ENCODE measurements around the gene MRPS27.
A peak's percentile ranks its signal among the peaks of the same experiment; 100 is the strongest.

Gene MRPS27

DNA sequence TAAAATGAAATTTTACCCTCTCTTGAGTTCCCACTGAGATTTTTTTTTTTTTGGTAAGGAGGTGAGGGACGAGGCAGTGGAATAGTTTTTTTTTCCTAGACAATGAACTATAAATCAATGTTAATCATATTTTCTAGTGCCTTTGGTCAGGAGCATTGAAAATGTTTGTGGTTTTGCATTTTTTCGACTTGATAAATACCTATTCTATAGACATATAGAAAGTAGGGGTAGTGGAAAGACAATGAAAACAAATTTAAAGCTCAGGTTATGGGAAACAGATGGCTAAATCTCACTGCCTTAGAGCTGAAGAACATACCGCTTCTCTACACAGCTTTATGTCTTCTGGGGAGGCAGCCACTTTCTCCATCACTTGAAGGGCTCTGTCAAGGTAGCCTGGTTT is 94.3 kb downstream of the MRPS27 start:
- no peak for DNase-seq

- no peak for DNase-seq
These were observed 95.0 kb downstream of the MRPS27 start for GRCh38 chr5:72224946-72225463.

DNA sequence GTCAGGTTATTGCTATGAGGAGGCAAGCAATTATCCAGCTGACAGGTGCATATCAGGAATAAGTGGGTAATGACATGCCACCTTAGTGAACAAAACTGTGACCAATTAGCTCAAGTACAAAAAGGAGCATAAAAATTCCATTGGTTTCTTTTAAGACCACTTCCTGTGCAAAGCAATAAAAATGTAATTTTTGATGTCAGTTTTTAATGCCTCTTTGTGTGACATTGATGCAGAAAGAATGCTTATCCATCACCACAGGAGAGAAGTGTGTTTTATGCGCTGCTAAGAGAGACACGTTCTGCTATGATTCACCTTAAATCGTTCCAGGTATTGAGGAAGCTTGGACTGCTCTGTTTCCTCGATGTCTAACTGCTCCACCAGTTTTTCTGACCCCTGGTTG is 96.7 kb downstream of the MRPS27 start:
- DNase-seq, result no peak

DNA sequence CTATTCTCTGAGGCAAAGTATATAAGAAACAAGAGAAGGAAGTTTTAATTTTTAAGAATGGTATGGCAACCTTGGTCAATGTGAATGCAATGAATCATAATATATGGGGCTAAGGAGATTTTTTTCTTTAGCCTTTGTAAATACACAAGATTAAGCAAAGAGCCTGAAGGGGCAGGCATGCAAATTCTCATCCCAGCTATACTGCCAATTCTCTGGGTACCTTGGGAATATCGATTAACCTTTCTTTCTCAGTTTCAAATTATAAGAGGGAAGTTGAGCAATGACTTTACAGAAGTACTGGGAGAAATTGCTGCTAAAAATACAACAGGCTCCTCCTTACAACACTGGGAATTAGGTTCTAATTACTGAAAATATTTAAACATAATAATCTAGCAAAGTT is 97.5 kb downstream of the MRPS27 start:
- no peak for DNase-seq

GRCh38 chr5:72221541-72221940 is 98.5 kb downstream of the MRPS27 start:
- no peak for DNase-seq

DNA sequence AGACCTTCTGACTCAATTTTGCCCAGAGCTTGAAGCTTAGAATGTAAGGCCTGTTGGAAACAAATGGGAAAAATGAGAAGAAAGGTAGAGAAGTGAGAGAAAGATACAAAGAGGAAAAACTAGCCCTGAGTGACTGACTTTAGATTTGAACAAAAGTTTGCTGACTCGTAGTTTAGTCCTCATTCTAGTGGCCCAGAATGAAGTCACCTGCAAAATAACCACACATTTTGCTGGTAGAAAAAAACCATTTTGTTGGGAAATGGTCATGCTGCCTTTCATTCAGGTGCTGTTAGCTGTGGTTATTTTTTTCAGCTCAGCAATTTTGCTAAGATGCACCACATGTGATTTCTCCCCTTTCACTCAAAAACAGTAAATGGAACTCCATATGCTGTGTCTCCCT is 98.9 kb downstream of the MRPS27 start:
- no peak for DNase-seq

DNA sequence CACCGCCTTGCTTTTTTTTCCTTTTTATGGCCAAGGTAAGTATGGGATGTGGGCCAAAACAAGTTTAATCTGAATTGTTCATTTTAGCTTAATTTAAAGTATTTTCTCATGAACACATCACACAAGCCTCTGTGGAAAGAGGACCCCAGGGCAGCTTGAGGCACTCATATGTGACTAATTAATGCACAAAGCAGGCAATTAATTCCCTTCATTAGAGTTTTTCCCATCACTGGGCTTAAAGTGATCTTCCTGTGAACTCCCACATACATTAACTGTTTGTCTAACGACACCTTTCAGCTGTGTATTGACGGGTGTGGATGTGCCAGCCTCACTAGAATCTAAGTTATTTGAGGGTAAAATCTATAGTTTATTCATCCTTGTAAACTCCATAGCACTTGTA is 103.3 kb downstream of the MRPS27 start:
- no peak for DNase-seq

- DNase-seq, result no peak
These were observed 105.9 kb downstream of the MRPS27 start for GRCh38 chr5:72214168-72214567.

DNA sequence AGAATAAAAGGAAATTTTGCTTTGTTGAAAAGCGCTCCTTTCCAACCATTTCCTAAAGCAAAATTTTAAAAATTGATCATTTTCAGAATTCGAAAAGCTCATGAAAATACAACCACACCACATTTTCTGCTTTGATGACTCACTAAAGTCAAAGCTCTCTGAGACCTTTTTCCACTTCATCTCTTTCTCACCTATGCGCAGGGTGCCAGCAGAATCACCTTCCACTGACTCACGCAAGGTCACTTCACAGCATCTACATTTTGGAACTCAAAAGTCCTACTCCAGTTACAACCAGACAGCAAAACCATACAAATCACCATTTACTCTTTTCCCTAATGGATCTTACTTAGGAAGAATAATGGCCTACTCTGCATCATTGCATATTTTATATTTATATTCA is 106.6 kb downstream of the MRPS27 start:
- DNase-seq, result no peak

DNA sequence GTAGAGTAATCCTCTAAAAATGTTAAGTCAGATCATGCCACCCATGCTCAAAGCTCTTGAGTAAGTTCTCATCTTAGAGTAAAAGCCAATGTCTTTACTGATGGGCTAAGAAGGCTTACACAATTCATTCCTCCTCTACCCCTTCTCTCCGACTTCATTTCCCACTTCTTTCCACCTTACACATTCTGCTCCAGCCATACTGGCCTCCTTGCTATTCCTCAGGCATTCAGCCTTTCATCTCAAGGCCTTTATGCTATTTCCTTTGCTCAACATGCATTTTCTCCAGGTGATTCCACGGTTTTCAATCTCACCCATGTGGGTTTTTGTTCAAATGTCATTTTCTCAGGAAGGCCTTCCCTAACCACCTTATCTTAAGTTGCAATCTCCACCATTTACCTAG is 107.9 kb downstream of the MRPS27 start:
- no peak for DNase-seq

DNA sequence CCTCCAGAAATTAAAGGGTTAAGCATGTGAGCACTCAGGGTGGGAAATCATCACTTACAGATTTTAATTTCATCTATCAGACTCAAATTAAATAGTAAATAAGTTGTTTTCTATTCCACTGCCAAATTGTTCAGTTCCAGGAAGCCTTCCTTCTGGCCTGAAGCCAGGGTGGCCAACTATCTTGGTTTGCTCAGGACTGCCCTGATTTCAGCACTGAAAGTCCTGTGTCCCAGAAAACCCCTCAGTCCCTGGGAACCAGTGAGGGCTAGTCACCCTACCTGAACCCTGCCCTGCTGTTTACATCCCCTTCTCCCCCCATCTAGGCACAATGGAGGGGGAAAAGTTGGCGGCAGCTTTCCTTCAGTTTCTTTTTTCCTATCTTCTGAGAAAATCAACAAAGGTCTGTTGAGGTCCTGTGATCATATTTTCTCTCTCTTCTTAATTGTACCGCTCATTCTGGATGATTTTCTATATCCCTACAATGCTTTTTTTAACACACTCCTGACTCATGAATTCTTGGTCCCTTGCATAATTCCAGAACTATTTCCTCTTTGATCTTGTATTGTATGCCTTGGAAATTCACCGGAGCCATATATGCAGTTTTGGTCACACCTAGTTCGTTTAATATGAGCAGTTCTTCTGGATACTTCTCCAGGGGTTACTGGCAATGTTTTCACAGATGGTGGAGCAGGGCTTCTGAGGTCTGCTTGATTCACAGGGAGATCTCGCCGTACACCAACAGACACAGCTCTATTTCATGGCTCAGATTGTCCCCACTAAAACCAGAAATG is 109.0 kb downstream of the MRPS27 start:
- peak; percentile 26 for DNase-seq

GRCh38 chr5:72209147-72210115 is 110.6 kb downstream of the MRPS27 start:
- no peak for DNase-seq

DNA sequence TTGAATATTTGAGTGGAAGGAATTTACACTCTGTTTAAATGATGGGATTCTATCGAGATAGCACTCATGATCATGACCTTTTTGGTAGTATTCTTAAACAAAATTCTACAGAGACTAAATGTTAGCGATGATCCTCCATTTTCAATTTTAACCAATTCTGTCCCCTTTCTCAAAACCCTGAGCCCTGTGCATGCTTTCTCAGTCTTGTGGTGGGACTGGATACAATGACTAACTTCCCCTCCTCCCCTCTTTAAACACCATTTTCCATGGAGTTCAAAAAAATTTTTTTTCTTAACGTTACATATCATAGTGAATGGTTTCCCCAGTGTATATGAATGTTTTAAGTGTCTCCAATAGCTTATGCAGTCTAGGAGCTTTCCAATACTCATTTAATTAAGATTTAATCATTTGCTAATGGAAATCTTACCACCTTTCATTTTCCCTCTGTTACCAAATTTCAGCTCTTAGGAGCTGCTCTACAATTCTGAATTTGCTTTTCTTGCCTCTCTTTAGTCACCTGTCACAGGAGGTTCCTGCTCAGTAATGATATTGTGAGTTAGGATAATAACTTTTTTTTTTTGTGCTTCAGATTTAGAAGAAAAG is 111.6 kb downstream of the MRPS27 start:
- DNase-seq, result no peak

GRCh38 chr5:72206994-72207393 is 113.0 kb downstream of the MRPS27 start:
- no peak for DNase-seq

DNA sequence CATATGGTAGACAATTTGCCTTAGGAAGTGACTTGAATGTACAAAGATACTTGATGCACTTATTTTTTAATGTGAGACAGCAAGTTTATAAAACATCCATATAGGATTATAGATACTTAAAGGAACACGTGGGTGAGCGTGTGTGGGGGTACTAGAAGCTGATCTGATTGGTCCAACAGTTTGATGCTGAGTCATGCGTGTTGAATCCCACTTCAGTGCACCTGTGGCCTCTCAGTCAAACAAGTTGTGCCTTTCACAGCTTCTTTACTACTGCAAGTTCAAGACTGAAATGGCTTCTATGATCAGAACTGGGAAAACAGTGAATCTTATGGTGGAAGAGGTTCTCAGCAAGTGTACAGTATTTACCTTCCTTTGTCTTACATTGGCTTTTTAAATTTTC is 113.9 kb downstream of the MRPS27 start:
- DNase-seq, result peak; percentile 48

DNA sequence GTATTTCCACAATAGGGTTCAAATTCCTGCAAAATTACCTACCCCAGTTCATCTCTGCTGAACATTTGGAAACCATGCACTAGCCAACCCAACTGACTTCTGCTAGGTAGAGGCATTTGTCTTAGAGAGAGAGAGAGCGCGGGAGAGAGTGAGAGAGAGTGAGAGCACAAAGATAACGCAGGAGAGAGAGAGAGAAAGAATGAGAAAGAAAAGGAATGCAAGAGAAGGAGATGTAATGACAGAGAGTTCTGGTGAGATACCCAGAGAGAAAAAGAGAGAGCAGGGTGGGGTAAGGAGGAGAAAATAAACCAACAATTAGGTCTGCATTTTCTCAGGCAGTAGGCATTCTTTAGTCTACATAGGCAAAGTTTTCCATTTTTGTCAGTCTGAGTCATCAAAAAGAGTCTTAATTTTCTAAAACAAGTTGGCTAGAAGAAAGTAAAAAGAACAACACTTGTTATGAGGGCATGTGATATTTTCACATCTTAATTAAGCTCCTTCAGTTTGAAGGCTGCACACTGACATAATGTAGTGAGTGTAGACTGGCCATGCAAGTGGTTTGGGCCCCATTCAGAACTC is 114.5 kb downstream of the MRPS27 start:
- no peak for DNase-seq

DNA sequence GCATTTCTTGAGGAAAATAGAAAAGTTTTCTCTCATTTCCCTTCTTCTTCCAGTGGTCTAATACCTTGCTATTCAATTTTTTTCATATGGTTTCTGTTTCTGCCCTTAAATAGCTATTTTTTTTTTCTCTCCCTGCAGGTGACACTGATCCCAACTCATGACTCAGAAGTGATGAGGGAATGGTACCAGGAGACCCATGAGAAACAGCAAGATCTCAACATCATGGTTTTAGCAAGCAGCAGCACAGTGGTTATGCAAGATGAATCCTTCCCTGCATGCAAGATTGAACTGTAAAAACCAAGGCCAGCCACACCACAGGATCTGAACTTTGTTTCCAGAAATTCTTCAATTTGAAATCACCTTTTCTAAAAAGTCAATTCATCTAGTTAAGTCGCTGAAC is 115.1 kb downstream of the MRPS27 start:
- DNase-seq, result no peak

DNA sequence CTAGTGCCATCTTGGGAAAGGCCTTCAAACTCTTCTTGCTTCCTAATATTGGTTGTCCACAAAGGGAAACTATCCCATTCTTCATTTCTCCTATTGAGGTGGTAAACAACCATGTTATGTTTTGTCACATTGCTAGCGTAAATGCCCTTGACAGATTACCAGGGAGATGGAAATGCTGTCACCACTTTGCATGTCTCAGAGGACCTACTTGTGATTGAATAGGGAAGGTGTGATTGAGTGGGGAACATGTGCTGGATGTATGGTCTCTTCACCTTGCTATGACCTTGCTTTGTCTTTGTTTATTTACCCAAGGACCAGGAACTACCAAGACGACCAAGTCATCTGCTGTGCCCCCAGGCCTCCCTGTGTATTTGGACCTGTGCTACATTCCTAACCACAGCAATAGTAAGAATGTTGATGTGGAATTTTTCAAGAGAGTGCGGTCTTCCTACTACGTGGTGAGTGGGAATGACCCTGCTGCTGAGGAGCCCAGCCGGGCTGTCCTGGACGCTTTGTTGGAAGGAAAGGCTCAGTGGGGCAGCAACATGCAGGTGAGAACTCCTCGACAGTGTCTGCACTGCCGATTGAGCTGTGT is 116.7 kb downstream of the MRPS27 start:
- DNase-seq, result no peak

- DNase-seq, result no peak
These were observed 117.7 kb downstream of the MRPS27 start for GRCh38 chr5:72202331-72202825.

DNA sequence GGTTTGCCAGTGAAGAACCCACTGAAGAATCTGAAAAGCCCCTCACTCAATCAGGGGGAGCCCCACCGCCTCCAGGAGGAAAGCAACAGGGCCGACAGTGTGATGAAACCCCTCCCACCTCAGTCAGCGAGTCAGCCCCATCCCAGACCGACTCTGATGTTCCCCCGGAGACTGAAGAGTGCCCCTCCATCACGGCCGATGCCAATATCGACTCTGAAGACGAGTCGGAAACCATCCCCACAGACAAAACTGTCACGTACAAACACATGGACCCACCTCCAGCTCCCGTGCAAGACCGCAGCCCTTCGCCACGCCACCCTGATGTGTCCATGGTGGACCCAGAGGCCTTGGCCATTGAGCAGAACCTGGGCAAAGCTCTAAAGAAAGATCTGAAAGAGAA is 120.4 kb downstream of the MRPS27 start:
- DNase-seq, result no peak

DNA sequence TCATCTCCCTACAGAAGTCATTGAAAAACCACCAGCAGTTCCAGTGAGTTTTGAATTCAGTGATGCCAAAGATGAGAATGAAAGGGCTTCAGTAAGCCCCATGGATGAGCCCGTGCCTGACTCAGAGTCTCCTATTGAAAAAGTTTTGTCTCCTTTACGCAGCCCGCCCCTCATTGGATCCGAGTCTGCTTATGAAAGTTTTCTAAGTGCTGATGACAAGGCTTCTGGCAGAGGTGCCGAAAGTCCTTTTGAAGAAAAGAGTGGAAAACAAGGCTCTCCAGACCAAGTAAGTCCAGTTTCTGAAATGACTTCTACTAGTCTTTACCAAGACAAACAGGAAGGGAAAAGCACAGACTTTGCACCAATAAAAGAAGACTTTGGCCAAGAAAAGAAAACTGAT is 122.6 kb downstream of the MRPS27 start:
- no peak for DNase-seq

DNA sequence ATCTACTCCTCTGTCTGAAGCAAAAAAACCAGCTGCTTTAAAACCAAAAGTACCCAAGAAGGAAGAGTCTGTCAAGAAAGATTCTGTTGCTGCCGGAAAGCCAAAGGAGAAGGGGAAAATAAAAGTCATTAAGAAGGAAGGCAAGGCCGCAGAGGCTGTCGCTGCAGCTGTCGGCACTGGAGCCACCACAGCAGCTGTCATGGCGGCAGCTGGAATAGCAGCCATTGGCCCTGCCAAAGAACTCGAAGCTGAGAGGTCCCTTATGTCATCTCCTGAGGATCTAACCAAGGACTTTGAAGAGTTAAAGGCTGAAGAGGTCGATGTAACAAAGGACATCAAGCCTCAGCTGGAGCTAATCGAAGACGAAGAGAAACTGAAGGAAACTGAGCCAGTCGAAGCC is 124.5 kb downstream of the MRPS27 start:
- DNase-seq, result no peak
